NCI-H345 (cell line): Measurements from ENCODE around the gene COL6A3.
A peak's percentile ranks its signal among the peaks of the same experiment; 100 is the strongest.
"Not testable (repeated sequence)": the region's sequence is repeated elsewhere in the genome, so short reads cannot be mapped to it uniquely, and the experiment has no call there.

Source experiments
- DNase-seq: peaks from one replicate; lab custom pipeline; 2025; lab: John Stamatoyannopoulos, UW

COL6A3 gene

GRCh38 chr2:237315170-237315828 lies 98.7 kb downstream of the COL6A3 start:
- DNase-seq, result no peak

DNA sequence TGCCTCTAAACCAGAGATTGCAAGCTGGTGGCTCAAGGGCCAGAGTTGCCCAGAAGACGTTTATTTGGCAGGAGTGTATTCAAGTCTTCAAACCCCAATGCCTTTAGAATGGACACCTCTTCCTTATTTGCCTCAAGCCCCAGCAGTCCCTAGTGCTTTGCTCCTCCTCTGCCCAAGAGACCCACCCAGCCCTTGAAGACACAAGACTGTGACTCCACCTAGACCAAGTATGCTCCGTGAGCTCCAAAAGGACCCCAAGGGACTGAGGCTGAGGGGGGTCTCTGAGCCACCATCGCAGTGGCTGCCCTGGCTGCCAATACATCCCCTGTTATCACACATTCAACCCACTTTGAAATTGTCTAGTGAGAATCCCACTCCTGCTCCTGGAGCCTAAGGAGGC lies 99.3 kb downstream of the COL6A3 start:
- no peak for DNase-seq

DNA sequence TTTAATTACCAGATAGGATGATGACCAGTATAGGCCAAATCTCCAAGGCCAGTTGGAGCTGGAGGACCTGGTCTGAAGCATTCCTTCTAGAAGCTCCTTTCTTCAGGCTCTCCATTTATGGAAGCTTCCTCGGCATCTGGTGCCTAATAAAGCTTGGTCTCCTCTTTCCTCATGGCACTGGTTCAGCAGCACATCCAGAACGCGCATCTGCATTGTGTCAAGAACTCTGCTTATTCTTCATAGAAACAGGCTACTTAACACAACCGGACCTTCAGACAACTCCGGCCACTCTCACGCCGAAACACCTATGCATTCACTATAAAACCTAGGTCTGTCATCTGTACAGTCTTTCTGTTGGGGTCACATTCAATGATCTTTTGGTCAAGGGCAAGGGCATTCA lies 99.8 kb downstream of the COL6A3 start:
- DNase-seq, result no peak

DNA sequence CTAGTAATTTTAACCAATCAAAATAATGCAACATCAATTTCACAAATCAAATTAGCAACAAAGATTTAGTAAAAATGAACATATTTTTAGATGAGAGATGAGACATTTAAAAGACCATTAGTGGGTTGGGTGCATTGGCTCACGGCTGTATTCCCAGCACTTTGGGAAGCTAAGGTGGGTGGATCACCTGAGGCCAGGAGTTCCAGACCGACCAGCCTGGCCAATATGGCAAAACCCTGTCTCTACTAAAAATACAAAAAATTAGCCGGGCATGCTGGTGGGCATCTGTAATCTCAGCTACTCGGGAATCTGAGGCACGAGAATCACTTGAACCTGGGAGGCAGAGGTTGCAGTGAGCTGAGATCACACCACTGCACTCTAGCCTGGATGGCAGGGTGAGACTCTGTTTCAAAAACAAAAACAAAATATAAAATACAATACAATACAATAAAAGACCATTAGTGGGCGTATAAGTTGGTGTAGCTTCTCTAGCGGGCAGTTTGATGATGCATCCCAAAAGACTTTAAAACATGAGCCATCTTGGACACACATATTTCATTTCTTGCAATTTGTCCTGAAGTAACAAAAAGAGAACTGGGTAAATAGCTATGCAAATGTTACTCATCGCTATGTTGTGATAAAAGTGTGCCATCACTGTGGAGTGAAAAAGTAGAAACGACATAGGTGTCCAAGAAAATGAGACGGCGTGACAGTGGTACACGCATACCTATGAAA lies 101.8 kb downstream of the COL6A3 start:
- DNase-seq, result no peak

DNA sequence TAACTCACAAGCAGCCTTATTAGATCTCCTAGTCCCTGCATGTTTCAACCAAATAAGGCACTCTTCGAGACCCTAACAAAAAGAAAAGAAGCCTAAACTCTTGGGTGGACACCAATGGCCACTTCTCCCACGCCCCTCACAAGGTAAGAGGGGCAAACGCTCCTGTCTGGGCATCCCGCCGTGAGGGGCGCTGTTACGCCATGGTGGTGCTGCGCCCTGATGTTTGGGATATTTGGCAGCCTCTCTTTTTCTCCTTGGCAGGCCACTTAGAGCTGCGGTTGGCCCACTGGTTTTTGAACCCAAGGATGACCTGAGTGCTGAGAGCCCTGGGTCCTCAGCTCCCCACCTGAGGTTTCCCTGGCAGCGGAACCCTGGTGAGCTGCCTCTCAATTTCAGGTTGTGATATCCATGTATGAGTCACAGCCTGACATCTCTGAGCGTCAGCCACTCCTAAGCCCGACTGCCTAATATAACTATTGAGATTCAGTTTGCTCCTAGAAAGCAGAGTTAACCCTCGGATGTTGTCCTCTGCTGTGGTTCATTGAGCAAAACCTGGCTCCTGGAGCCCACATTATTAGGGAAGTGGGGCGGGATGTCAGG lies 103.3 kb downstream of the COL6A3 start:
- DNase-seq, result peak; percentile 32

DNA sequence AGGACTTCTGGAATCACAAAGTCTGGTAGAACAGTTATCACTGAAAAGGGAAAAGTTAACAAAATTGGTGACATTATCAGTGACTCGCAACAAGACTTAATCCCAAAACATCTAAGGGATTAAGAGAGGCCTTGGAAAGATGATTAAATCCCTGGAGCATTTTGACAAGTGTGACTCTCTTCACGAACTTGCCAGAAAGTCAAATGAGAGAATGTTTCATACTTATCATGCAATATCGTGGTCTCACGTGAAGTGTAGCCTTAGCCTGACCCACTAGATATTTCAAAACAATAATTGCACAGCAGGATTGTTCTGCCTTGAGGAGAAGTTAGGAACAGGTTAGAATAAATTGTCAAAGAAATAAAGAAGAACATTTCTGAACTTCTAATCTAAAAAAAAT lies 104.5 kb downstream of the COL6A3 start:
- no peak for DNase-seq

DNA sequence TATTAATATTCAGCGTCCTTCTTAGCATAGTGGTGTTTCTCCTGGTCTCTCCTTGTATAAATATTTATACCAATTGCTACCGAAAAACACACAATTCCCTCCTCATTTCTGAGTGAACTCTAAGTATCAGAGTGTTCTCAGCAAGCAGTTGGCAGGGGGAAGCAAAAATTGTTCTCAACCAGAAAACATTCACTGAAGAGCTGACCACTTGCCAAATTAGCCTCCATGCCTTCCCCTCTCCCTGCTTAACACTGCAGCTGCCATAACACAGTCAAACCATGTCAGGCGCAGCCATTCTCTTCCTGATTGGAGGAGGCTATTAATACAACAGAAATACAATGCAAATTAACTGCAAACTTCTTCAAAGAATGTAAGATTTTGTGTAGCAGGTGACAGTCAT lies 105.0 kb downstream of the COL6A3 start:
- no peak for DNase-seq

DNA sequence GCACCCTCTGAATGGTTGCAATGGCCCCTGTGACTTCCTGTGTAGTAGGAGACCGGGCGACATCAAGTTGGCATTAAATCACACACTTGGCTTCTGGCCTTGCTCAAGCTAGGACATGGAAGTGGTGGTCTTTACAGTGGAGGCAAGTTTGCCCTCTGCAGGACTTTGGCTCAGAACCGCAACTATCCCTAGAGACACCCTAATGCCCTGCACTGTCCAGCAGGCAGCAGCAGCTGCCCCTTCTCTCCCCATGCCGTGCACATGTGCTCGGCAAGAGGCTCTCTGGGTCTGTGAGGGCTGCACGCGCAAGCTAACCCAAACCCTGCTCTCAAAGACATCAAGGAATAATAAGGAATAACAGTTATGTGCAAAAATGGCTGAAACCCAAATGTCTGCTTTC lies 106.5 kb downstream of the COL6A3 start:
- no peak for DNase-seq

DNA sequence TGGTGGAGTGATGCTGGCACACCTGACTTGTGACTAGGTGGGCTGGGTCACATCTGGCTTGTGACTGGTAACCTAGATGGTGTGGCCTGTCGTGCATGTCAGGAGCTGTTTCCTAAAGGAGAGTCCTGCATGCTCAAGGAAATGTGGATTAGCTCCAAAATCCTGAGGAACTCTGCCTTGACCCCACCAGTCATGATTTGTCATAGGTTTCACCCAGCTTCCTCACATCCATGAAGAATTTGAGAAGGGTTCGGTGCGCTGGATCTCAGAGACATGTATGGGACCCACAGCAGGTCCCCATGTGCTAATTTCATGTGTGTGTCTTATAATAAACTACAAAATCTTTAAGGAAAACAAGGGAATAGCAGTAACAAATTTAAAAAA lies 107.2 kb downstream of the COL6A3 start:
- no peak for DNase-seq

DNA sequence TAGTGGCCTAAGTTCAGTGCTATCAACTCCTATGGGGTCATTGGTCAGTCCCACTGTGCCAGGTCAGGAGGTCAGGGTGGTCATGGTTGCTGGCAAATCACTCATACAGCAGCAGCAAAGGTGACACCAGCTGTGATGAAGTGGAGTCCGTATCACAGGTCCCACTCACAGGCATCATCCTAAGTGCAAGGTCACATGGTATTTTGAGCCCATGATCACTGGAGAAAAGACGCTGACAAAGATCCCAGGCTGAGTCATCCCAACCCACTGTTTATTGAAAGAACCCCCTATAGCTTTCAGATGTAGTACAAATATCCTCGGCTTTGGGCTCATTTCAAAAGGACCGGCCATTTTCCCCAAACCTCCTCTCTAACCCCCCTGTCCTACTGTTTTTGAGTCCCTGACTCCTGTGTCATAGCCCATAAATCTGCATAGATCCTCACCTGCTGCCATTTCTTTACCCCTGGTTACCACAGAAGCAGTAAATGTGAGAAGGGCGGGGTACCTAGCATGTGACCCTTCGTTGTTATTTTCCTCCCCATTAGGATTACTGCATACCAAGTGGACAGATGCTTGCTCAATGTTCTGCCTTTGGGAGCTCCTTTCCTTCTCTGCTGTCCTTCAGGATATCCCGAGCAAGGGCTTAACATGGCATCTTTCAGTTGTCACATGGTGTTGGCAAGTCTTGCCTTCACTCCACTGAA lies 107.7 kb downstream of the COL6A3 start:
- no peak for DNase-seq

- DNase-seq, result no peak
These were observed 108.4 kb downstream of the COL6A3 start for GRCh38 chr2:237305579-237305978.

DNA sequence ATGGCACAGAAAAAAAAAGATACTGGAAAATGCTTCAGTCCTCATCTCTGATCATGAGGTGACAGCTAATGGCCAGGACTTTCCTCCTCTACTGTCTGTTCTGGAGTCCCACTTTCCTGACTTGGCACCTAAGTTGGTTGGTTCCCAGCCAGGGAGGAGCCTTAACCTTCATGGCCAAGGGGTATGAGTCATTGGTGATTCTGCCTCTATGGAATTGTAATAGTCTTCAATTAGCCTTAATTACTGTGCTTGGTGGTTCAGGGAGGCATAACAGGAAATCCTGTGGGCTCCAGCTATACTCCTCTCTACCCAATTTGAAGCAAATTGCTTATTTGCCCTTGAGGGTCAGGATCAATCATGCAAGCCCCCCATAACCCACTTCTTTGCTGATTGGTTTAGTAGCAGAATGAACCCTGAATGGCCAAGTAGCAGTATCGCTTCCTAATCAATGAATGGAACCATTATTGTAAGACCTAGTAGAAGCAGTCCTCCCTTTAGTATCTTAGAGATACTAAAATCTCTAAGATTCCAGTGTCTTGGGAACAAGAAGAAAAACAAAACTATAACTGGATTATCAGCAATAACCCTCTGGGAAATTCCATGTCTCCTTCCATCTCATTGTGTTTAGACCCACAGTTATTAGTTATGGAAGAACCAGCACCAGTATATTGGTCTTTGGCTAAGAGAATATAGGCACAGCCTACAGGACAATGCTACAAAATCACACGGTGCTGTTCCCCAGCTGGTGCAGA lies 109.0 kb downstream of the COL6A3 start:
- DNase-seq, result no peak

DNA sequence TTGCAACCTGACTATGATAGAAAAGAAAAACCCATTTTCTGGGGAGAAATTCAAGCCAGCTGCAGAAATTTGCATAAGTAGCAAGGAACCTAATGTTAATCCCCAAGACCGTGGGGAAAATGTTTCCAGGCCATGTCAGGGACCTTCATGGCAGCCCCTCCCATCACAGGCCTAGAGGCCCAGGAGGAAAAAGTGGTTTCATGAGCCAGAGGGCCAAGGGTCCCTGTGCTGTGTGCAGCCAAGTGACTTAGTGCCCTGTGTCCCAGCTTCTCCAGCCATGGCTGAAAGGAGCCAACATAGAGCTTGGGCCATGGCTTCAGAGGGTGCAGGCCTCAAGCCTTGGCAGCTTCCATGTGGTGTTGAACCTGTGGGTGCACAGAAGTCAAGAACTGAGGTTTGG lies 110.7 kb downstream of the COL6A3 start:
- DNase-seq, result not testable (repeated sequence)

- no peak for DNase-seq
These were observed 112.4 kb downstream of the COL6A3 start for GRCh38 chr2:237301595-237301994.

DNA sequence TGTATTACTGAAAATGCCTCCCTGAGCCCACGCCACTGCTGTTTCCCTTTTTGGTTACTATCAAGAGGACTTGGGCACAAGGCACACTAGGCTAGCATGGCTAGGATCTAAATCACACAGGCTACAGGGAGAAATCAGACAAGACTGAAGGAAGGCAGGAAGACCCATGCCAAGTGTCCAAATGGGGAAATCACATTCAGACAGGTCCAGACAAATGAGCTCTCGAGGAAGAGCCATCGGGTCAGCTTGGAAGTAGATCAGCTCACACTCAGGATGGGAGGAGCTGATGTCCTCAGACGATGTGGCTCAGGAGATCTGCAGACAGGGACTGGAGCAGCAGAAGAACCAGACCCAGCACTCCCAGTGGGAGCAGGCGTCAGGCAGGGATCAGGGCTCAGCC lies 113.2 kb downstream of the COL6A3 start:
- DNase-seq, result no peak

DNA sequence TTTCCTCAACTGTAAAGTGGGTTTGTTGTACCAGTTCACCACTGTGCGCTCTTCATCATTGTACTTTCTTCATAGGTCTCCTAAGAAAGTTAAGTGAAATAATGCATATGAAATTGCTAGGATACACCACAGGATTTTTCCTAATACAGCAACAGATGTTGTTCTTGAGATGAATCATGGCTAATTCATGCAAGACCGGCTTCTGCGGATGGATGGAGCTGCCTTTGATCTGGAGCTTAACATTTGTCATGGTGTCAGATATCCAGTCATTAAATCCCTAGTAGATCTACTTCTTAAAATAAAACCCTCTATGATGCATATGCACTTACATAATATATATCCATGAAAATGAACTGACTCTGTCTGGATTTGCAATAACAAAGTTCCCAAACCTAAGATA lies 114.1 kb downstream of the COL6A3 start:
- no peak for DNase-seq

DNA sequence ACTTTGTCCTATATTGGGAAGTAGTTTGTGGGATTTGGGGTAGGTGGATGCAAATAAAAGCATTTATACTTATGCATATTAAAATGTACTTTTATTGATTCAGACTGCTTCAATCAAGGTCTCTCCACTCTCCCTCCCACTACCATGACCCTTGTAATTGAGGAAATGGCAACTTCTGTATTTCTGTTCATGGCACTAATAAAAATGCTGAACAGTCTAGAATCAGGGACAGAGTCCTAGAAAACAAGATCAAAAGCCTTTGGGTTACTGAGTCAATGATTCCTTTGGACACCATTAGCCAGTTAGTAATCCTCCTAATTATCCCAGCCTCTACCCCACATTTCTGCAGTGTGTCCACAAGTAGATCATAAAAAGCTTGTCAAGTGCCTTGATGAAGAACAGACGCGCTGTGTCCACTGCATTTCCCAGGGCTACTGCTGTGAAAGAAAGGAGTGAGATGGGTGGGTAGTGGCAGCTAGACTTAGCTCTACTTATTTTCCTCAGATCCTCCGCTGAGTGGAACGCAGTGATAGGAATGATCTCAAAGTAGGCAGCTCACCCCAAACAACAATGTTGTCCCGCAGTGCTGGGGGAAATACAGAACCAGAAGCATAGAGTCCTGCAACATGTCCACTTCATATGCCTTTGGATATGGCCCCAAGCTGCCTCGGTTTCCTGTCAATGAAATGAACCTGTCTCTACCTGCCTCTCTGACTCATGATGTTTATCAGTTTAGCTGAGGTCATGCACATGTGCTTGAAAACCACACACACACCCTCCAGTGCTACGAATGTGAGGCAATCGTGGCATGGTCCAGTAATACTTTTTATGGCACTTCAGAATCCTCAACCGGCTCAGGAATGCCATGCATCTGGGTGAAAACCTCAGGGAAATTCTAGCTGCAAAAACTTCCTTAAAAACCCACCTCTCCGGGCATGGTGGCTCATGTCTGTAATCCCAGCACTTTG lies 115.5 kb downstream of the COL6A3 start:
- no peak for DNase-seq

DNA sequence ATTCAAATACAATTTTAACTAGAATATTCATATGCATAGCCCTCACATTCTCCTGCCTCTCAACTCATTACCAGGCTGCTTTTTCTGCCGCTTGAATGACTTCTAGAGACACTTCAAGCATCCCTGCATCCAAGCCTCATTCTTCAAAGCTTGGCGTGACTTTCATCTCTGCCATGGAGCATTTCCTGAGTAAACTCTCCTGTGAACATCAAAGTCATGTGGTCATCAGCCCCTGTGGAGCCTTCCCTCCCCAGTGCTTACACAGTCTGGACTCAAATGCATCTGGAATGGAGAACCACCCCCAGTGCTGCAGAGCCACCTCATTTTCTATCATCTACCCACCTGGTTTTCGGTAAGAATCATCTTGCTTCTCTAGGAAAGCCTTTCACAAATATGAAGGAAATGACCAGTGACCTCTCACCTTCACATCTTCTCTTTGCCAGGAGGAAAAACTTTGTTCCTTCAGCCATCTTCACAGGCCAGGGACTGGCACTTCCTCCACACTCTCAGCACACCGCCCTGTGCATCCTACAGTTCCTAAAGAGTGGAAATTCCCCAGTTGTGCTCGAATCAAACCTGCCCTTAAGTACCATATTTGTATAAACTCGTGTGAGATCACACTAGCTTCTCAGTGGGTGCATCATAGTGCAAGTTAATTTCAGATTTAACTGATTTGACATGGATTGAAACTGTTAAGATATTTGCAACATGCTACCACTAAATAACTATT lies 116.4 kb downstream of the COL6A3 start:
- DNase-seq, result peak; percentile 71

DNA sequence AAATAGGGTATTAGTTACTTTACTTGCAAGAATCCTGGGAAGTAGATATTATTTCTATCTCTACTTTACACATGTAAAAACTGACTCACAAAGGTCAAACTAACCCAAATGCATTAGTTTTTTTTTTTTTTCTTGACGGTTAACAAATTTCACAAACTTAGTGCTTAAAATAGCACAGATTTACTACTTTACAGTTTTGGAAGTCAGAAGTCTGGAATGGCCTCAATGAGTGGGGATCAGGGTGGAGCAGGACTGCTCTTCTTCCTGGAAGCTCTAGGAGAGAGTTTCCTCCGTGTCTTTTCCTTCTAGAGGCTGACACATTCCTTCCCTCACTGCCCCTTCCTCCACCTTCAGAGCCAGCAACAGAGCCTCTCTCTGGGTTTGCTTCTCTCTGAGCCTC lies 117.2 kb downstream of the COL6A3 start:
- no peak for DNase-seq

DNA sequence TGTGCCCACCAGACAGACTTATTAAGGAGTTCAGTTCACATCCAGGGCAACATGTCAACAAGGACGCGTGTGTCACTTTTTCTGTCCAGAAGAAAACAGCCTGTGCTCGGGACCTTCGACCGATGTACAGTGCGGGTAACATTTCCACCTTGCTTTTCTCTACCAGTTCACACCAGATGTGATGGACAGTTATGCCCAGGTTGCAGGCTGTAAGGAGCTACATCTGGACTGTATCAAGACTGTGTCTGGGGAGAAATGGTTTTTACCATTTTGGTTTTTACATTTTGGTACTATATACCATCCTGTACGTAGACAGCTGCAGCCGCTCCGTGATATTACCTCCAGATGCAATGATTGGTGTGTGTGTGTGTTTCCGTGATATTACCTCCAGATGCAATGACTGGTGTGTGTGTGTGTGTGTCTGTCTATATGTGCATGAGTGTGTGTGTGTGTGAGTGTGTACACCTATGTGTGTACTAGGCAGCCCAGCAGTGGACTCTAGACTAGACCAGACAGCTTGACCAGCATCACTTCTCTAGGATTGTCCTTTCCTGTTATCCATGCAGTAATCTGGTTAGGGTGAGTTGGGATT lies 118.0 kb downstream of the COL6A3 start:
- DNase-seq, result no peak
